ENCODE measurements around the gene EBF3.

The EBF3 gene

GRCh38 chr10:129807211-129807610, 156.9 kb downstream of the EBF3 start:
- ChIA-PET POLR2A (no interaction called here), CTCF (no interaction called here)
- no peak for TF ChIP-seq CTCF (IDR thresholded peaks at IDR 0.05; ENCODE audit: control extremely low read depth, extremely low read depth, low read depth, missing control alignments)
- DNase-seq (ENCODE audit: extremely low spot score), result no peak

GRCh38 chr10:129800796-129801340, 163.2 kb downstream of the EBF3 start:
- no peak for DNase-seq (ENCODE audit: extremely low spot score)
- no peak for TF ChIP-seq CTCF (IDR thresholded peaks at IDR 0.05; ENCODE audit: control extremely low read depth, extremely low read depth, low read depth, missing control alignments)
- ChIA-PET POLR2A (no interaction called here), CTCF (interaction anchor here (1.2 kb wide), 1 partner anchor 10 kb away, joined by 3 read pairs; no protein-coding TSS in a partner anchor)

GRCh38 chr10:129799942-129800341, 164.1 kb downstream of the EBF3 start:
- no peak for DNase-seq (ENCODE audit: extremely low spot score)
- no peak for TF ChIP-seq CTCF (IDR thresholded peaks at IDR 0.05; ENCODE audit: control extremely low read depth, extremely low read depth, low read depth, missing control alignments)
- ChIA-PET CTCF (interaction anchor here (0.9 to 1.3 kb wide), 2 partner anchors 9 to 12 kb away, joined by 3 read pairs; no protein-coding TSS in a partner anchor), POLR2A (no interaction called here)

- no peak for TF ChIP-seq CTCF (IDR thresholded peaks at IDR 0.05; ENCODE audit: control extremely low read depth, extremely low read depth, low read depth, missing control alignments)
- DNase-seq (ENCODE audit: extremely low spot score), result no peak
- POLR2A ChIA-PET, result no interaction called here
- CTCF ChIA-PET, result no interaction called here
Measured at GRCh38 chr10:129796710-129797420, 167.2 kb downstream of the EBF3 start.

- CTCF ChIA-PET, result no interaction called here
- no peak for TF ChIP-seq CTCF (IDR thresholded peaks at IDR 0.05; ENCODE audit: control extremely low read depth, extremely low read depth, low read depth, missing control alignments)
- POLR2A ChIA-PET, result no interaction called here
- DNase-seq (ENCODE audit: extremely low spot score), result no peak
Measured at GRCh38 chr10:129793996-129794395, 170.1 kb downstream of the EBF3 start.

- CTCF ChIA-PET, result no interaction called here
- TF ChIP-seq CTCF (IDR thresholded peaks at IDR 0.05; ENCODE audit: control extremely low read depth, extremely low read depth, low read depth, missing control alignments), result no peak
- POLR2A ChIA-PET, result no interaction called here
- no peak for DNase-seq (ENCODE audit: extremely low spot score)
Measured at GRCh38 chr10:129793479-129793878, 170.6 kb downstream of the EBF3 start.
